Hematopoietic multipotent progenitor cell treated with erythropoietin and hydrocortisone succinate and interleukin-3 and kit ligand, for 4 days (in vitro differentiated cells): ENCODE results near the gene PMPCA.

Source experiments
- DNase-seq: peaks from one replicate; pipeline ENCODE4 v3.0.0-alpha.2; 2015

PMPCA gene

DNA sequence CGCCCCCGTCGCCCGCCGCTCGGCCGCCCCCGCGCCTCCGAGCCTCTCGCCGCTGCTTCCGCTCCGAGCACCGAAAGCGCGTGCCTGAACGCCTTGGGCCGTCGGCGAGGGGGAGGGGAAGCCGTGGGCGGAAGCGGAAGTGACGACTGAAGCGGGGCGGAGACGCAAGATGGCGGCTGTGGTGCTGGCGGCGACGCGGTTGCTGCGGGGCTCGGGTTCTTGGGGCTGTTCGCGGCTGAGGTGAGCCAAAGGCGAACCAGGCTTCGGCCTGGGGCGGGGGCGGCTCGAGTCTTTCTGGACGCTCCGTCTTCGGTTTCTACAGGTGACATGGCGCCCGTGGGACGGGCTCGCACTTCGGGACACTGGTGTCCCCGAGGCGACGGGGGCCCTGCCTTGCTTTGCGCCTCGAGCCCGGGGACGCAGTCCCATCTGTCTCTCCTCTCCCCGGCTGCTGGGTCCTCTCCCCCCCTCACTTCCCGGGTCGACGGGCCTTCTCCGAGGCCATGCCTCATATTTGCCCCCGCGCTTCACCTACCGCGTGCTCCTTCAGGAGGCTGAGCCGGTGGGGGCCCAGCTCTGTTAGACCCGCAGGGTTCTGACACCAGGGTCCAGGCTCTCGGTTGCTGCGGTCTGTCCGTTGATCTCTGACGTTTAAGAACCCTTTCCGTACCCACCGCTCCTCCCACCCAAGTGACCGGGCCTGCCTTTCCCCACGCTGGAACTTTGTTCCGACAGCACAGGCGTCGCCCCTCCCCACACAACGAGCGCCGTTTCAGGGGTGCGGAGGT is at the start of gene PMPCA, which contains the start of gene ENTR1:
TSS of gene PMPCA (plus strand) at position 159 of the 788 bp plus-strand sequence. CDS start at position 170, 11 bp downstream.
TSS of gene ENTR1 (minus strand) at position 115 of the 788 bp plus-strand sequence. CDS start 217 bp downstream, outside the sequence.
- DNase-seq = peak; percentile 96

GRCh38 chr9:136361047-136361753 is 49.3 kb upstream of the PMPCA start:
- no peak for DNase-seq

DNA sequence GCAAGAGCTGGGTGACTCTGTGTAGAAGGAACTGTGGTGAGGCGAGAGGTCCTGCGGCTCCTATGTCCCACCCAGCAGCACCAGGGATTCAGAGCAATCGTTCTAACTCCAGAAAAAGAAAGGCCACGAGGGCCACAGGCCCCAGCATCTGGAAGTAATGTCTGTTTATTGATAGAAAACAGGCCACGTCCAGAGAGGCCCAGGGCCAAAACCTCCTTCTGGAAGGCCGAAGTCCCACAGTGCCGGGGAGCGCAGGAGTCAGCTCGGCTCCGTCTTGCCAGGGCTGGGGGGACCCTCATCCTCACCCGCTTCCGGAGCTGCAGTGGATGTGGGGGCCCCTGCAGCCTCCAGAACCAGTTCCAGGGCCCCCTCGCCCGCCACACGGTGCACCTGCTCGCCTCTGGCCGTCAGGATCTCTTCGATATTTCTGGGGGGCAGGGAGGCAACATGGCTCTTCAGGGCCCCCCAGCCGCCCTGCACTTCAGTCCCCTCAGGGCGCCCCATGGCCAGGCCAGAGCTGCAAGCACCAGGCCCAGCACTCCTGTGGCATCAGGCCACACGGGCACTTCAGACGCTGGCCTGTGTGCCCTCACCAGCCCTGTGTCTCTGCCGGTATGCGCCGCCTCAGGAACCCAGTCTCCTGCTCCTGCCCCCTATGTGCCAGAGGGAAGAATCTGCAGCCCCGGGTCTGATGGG is 48.6 kb upstream of the PMPCA start:
- DNase-seq = no peak

GRCh38 chr9:136362450-136362784 is 48.0 kb upstream of the PMPCA start:
- no peak for DNase-seq

DNA sequence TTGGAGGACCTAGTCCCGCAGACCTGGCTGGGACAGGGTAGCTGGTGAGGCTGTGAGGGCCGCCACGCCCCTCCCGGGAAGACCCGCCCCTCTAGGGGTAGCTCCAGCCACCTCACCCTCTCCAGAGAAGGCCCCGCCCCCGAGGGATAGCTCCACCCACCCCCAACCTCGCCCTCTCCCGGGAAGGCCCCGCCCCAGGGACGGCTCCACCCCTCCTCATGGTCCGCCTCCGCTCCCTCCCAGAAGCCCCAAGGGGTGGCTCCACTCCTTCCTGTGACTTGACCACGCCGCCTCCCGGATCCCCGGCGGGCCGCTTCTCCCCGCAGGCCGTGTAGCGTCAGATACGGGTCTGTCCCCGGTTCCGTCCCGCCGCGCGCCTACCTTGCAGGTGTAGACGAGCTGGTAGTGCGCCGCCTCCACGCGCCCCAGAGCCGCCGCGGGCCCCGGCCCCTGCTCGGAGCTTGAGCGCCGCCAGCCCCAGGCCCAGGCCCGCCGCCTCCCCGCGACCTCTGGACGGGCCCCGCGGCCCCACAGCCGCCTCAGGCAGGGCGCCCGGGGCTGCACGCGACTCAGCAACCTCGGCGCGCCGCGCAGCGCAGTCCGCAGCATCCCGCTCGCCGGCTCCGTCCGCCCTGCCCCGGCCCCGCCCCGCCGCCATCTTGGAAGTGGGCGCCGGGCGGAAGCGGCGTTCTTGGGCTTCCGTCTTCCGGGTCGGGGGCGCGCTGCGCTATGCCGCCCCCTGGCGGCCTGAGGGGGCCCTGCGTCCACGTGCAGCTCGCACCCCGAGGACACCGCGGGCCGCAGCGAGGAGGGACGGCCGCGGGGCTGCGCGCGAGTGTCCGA is 47.1 kb upstream of the PMPCA start, which contains the start of gene DNLZ:
TSS of gene DNLZ (minus strand) at position 639 of the 843 bp plus-strand sequence. CDS start at position 609, 30 bp downstream.
- DNase-seq = peak; percentile 98

GRCh38 chr9:136363949-136364748 is 46.3 kb upstream of the PMPCA start:
- DNase-seq = no peak

DNA sequence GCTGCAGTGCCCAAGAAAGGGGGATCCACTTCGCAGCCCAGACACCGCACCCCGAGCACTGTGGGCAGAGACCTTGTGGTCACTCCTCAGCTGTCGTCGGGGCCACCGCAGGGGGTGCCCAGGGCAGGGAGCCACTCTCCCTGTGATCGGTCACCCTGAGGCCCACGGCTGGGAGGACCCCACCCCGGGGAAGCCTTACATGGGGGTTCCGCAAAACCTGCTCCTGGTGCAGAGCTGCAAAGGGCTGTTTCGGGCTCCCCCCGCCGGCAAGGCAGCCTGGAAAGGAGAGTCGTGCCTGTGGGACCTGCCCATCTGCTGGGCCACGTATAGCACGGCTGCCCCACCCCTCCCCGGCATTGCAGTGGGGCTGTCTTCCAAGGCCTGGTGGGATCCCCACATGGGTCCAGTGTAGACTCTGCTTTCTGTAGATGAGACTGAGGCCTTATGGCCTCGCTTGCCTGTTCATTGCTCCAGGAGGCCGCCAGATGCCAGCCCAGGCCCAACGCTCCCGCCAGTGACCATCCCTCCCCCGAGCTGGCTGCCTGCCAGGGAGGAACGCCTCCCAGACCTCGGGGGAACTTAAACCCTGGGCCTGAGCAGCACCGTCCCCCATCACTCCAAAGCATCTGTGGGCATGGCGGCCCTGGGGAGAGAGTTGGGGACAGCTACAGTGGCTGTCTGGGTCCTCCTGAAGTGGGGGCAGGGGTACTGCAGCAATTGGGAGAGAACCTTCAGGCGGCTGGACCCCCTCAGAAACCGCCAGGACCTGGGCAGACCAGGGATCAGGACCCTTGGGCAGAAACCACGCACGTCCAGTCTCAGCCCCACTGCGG is 45.3 kb upstream of the PMPCA start:
- peak; percentile 53 for DNase-seq

GRCh38 chr9:136365775-136366222 is 44.7 kb upstream of the PMPCA start:
- DNase-seq = peak; percentile 50

GRCh38 chr9:136366826-136367225 is 43.6 kb upstream of the PMPCA start:
- no peak for DNase-seq

DNA sequence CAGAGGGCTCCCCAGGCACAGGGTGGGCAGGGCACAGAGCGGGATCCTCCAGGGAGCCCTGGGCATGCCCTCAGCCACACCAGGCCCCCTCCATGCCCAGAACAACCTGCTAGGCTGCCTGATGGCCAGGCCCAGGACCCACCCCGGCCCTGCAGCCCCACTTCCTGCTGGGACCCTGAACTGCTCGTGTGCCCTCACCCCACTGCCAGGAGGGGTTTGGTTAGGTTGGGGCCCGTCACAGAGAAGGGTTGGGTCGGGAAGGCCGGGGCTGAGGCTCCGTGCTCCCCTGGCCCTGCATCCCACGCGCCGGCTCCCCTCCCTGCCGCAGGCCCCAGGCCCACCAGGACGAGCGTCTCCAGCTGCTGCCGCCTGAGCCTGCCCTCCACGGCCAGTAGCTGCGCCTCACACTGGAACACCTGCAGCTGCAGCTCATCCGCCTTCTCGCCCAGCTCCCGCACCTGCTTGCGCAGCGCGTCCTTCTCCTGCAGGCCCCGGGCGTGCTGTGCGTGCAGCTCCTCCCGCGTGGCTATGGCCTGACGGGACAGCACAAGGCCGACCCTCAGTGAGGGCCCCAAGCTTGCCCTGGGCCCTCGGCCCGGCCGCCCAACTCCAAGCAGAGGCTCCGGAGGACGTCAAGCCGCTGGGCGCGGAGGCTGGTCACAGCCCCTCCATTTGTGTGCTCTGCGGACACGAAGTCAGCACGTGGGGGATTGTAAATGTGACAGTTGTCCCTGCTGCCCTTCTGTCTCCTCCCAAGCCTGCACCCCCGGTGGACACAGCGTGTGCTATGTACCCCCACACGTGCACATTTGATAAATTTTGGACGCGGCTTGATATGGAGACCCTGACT is 42.9 kb upstream of the PMPCA start:
- no peak for DNase-seq

GRCh38 chr9:136368190-136368589 is 42.3 kb upstream of the PMPCA start:
- no peak for DNase-seq

- DNase-seq = no peak
These were observed 40.4 kb upstream of the PMPCA start for GRCh38 chr9:136370037-136370436.

- no peak for DNase-seq
These were observed 39.5 kb upstream of the PMPCA start for GRCh38 chr9:136370687-136371532.

GRCh38 chr9:136371533-136371880 is 39.0 kb upstream of the PMPCA start:
- no peak for DNase-seq

- no peak for DNase-seq
These were observed 38.5 kb upstream of the PMPCA start for GRCh38 chr9:136372006-136372405.

DNA sequence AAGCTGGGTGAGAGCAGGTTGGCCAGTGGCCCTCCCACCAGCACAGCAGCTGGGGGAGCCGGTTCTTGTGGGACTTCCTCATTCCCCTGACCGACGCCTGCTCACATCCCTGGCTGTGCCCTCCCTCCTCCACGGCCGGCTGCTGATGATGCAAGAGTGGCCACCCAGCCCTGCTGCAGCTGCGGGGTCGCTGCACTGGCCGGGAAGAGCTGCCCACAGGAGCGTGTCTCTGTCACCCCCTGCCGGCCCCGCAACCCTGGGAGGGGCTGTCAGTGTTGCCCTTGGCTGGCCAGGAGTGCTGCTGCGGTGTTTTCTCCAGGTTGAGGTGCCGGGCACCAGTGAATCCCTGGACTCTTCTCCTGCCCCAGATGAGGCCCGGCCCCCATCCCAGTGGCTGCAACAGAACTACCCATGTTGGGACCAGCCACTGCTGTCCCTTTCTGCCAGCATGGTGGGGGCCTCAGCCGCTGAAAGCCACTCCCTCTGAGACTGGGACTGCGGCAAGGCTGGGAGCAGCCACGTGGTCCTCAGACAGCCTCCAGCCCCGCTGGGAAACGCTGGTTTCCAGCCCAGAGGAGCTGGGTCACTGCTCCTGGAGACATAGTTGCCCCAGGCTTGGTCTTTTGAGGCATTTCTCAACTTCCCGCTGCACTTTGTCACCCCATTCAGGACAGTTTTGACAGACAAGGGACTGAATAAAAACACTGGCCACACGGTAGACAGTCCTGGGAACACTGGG is 37.7 kb upstream of the PMPCA start:
- DNase-seq = peak; percentile 92

DNA sequence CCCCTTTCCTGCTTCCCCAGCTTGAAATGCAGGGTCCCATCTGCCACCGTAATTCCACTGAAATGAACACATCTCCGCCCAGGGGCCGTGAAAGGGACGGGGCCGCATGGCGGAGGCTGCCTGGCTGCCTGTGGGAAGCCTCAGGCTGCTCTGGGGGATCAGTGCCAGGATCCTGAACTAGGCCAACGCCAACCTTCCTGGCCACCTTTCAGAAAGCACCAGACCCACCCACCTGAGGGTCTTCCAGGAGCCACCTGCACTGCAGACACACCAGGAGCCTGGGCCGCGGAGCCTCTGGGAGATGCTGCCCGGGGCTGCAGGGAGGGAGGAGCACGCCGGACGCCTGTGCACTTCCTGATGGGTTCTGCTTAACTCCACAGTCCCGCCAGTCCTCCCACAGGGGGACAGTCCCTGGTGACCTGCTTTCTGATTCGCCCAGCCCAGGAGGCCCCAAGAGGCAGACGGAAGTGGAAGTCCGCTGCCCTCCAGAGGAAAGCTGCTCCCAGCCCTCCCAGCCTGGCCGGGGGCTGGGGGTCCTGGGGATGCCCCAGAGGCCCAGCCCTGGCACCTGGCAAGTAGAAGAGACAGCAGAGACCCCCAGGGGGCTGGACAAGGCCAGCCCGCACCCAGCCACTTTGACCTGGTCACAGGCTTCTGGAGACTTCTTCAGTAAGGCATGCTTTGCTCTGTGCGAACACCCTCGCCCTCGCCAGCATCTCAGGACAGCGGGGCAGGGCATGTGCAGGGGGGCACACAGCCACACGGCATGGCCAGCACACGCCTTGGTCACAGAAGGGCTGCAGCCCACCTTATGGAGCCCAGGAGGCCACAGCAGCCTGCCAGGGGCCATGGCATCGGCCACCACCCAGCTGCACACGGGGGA is 36.9 kb upstream of the PMPCA start, which contains the start of gene CARD9:
TSS of gene CARD9 (minus strand) at position 370 of the 883 bp plus-strand sequence. CDS start 1,591 bp downstream, outside the sequence.
- DNase-seq = peak; percentile 86
